SU-DHL-6 (cell line): Measurements from ENCODE around the gene KRTAP9-2.

Experiments used
- H2AFZ ChIP-seq: fragments of 200-600 bp; sonication (generic); 2 replicates; pipeline ENCODE4 v1.6.1; 2014; ENCODE audit warnings: low read depth, mild to moderate bottlenecking, moderate library complexity, mixed read lengths, antibody characterized with exemption, low read length; ENCODE audit not compliant: severe bottlenecking
- H3F3A ChIP-seq: fragments of 200-600 bp; shearing (Covaris generic); 2 replicates; pipeline ENCODE4 v1.6.0; 2016; ENCODE audit warnings: antibody characterized with exemption, mild to moderate bottlenecking; ENCODE audit not compliant: insufficient read depth
- H3K27ac ChIP-seq: fragments of 200-600 bp; sonication (generic); 2 replicates; pipeline ENCODE4 v1.5.1; 2016; ENCODE audit warnings: low read depth, mild to moderate bottlenecking, low read length, moderate library complexity, mixed read lengths
- H3K27me3 ChIP-seq: fragments of 200-600 bp; sonication (generic), shearing (Covaris generic); 2 replicates; pipeline ENCODE4 v1.6.0; 2014; ENCODE audit warnings: mild to moderate bottlenecking, low read length
- H3K36me3 ChIP-seq: fragments of 200-600 bp; sonication (generic); 2 replicates; pipeline ENCODE4 v1.6.1; 2014; ENCODE audit warnings: mild to moderate bottlenecking, low read length, mixed read lengths
- H3K4me2 ChIP-seq: fragments of 300-600, 200-600 bp; shearing (Covaris generic), sonication (generic); 2 replicates; pipeline ENCODE4 v1.6.0; 2014; ENCODE audit warnings: low read length, low read depth, mild to moderate bottlenecking; ENCODE audit not compliant: poor library complexity, severe bottlenecking
- H3K4me3 ChIP-seq: fragments of 200-600 bp; sonication (generic); 2 replicates; pipeline ENCODE4 v1.5.1; 2014; ENCODE audit warnings: antibody characterized with exemption, low read length, mild to moderate bottlenecking, mixed read lengths; ENCODE audit not compliant: insufficient read depth, poor library complexity, severe bottlenecking
- H3K79me2 ChIP-seq: fragments of 200-600 bp; sonication (generic); 2 replicates; pipeline ENCODE4 v1.6.1; 2014; ENCODE audit warnings: mild to moderate bottlenecking, low read length, moderate library complexity; ENCODE audit not compliant: insufficient read depth
- H3K9ac ChIP-seq: fragments of 200-600 bp; sonication (generic); 2 replicates; pipeline ENCODE4 v1.7.0; 2014; ENCODE audit warnings: mild to moderate bottlenecking, low read length
- H3K9me2 ChIP-seq: fragments of 200-600 bp; sonication (generic); replicated peaks from 2 replicates; pipeline ENCODE4 v1.6.1; 2014; ENCODE audit warnings: low read length; ENCODE audit not compliant: insufficient read depth
- H3K9me3 ChIP-seq: fragments of 200-600 bp; sonication (generic); 2 replicates; pipeline ENCODE4 v1.6.1; 2014; ENCODE audit warnings: low read length, mixed read lengths; ENCODE audit not compliant: insufficient read depth
- H4K20me1 ChIP-seq: fragments of 200-600 bp; sonication (generic); 2 replicates; pipeline ENCODE4 v1.6.1; 2014; ENCODE audit warnings: low read depth, mild to moderate bottlenecking, antibody characterized with exemption, low read length, moderate library complexity, mixed read lengths
- CTCF ChIP-seq: fragments of 200-600 bp; sonication (generic); IDR thresholded peaks from one replicate; pipeline ENCODE4 v1.5.1; 2017; ENCODE audit warnings: antibody characterized with exemption, mild to moderate bottlenecking, low read length, moderate library complexity; ENCODE audit not compliant: insufficient read depth, poor library complexity, severe bottlenecking
- EZH2phosphoT487 ChIP-seq: fragments of 200-600 bp; sonication (generic), shearing (Covaris generic); conservative IDR thresholded peaks from 2 replicates; pipeline ENCODE4 v1.6.1; 2018; ENCODE audit warnings: mild to moderate bottlenecking, antibody characterized with exemption, low read length, moderate library complexity, mixed read lengths

KRTAP9-2 gene

GRCh38 chr17:41215681-41216080 lies 10.8 kb upstream of the KRTAP9-2 start:
- H3K9me2 ChIP-seq: no peaks in the 10 kb centered on the region
- H3K79me2 ChIP-seq: no peaks in the 10 kb centered on the region
- H3K9ac ChIP-seq: no peak overlapping the region
- H3K4me2 ChIP-seq: no peak overlapping the region
- H3K27me3 ChIP-seq: no peaks in the 10 kb centered on the region
- TF ChIP-seq EZH2phosphoT487 (no peak), CTCF (no peak)
- no peaks in the 10 kb centered on the region for H3K9me3 ChIP-seq
- H4K20me1 ChIP-seq: no peaks in the 10 kb centered on the region
- H3F3A ChIP-seq: no peaks in the 10 kb centered on the region
- H2AFZ ChIP-seq: no peak overlapping the region
- no peak overlapping the region for H3K4me3 ChIP-seq
- H3K36me3 ChIP-seq: no peaks in the 10 kb centered on the region
- H3K27ac ChIP-seq: no peak overlapping the region

GRCh38 chr17:41223821-41224220 lies 2.6 kb upstream of the KRTAP9-2 start:
- no peaks in the 10 kb centered on the region for H3K9me3 ChIP-seq
- H3F3A ChIP-seq: no peaks in the 10 kb centered on the region
- no peaks in the 10 kb centered on the region for H4K20me1 ChIP-seq
- no peak overlapping the region for H3K27ac ChIP-seq
- H3K4me2 ChIP-seq: no peak overlapping the region
- TF ChIP-seq CTCF (no peak), EZH2phosphoT487 (no peak)
- no peaks in the 10 kb centered on the region for H3K36me3 ChIP-seq
- no peaks in the 10 kb centered on the region for H3K27me3 ChIP-seq
- no peaks in the 10 kb centered on the region for H3K79me2 ChIP-seq
- no peak overlapping the region for H2AFZ ChIP-seq
- H3K4me3 ChIP-seq: no peak overlapping the region
- H3K9me2 ChIP-seq: no peaks in the 10 kb centered on the region
- H3K9ac ChIP-seq: no peak overlapping the region

- Histone ChIP-seq H2AFZ (no peak overlapping the region), H3K9ac (no peak overlapping the region), H3K27ac (no peak overlapping the region), H3K4me2 (no peak overlapping the region), H4K20me1 (no peaks in the 10 kb centered on the region), H3K36me3 (no peaks in the 10 kb centered on the region), H3K27me3 (no peaks in the 10 kb centered on the region), H3K9me2 (no peaks in the 10 kb centered on the region), H3K9me3 (no peaks in the 10 kb centered on the region), H3K79me2 (no peaks in the 10 kb centered on the region), H3K4me3 (no peak overlapping the region), H3F3A (no peaks in the 10 kb centered on the region)
- no peak for TF ChIP-seq EZH2phosphoT487
- TF ChIP-seq CTCF: no peak
These were observed 397 bp upstream of the KRTAP9-2 start for GRCh38 chr17:41226051-41226450.
